Limb (tissue), 2 donors: ENCODE data around the gene GALNT17.
A peak's percentile ranks its signal among the peaks of the same experiment; 100 is the strongest.

Experiments
- DNase-seq, 2 donors: peaks; one replicate each; pipeline ENCODE4 v3.0.0-alpha.2; 2016; ENCODE audit errors: extremely low spot score in 2 of 2

GALNT17 gene

DNA sequence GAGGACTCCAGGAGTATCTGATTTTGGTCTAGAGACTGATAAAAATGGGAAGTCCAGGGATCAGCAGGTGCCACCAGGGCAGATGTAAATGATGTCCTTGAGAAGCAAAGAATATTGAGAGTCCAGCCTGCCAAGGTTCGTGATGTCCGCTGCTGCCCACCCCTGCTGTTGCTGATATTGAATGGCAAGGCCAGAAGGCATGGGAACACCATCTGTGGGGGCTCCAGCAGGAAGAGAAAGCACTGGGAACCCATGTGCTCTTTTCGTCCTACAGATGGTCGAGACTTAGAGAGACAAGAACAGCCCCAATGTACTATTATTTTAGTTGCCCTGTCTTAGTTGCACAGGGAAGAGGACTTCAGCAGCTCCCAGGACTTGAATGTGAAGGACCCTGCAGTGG lies 363.9 kb downstream of the GALNT17 start:
- DNase-seq: no peak

DNA sequence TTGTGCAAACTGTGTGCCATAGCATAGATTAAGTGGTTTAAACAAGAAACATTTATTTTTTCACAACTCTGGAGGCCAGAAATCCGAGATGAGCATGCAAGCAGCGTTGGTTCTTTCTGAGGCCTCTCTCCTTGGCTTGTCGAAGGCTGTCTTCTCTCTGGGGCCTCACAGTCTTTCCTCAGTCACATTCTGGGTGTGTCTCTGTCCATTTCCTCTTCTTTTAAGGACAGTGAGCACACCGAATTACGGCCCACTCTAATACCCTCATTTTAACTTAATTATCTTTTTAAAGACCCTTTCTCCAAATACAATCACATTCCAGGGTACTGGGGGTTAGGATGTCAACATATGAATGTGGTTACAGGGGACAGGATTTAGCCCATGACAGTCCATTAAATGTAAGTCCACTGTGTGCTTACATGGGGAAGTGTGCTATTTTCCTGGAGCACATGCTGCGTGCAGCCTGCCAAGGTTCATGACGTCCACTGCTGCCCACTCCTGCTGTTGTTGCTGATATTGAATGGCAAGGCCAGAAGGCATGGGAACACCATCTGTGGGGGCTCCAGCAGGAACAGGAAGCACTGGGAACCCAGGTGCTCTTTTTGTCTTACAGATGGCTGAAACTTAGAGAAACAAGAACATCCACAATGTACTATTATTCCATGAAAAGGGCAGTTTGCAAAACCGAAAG lies 365.5 kb downstream of the GALNT17 start:
- peak in 1 of 2 donors; percentile 43 for DNase-seq

DNA sequence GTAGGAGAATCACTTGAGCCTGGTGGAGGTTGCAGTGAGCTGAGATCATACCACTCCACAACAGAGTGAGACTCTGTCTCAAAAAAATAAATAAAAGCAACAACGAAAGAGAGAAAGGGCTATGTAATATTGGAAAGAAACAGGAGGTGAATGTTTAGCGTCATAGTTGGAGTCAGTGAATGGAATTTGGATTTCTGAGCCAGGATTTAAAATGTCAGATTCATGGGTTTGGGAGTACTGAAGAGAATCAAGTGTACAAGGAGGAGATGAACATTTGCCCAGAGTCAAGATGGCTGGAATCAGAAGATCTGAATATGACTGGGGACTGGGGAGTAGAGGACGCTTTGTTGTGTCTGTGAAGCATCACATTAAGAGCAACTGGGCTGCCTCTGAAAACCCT lies 366.4 kb downstream of the GALNT17 start:
- no peak for DNase-seq

DNA sequence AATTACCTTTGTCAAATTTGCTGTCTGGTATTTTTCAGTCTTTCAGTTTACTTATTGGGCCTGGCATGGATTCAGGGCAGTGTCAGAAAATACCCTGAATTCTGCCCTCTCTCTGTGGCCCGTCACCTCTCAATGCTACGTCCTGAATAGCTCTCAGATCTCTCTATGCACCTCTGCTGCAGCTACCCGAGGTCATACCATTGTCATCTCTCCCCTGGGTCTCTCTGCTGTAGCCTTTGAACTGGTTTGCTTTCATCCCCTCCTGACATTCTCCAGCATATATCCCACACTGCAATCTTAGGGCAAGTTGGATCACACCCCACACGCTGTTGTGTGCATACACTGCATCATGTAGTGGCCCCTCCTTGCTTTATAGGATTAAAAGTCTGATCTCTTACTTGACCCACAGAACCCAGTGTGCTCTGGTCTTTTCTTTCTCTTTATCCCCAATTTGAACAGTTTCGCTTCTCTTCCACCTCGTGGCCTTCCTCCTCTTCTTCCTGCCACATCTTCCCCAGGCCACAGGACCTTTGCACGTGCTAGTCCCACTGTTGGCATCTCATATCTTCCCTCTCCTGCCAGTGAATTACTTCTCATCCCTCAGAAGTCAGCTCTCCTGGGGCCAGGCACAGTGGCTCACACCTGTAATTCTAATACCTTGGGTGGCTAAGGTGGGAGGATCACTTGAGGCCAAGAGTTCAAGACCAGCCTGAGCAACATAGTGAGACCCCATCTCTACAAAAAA lies 372.9 kb downstream of the GALNT17 start:
- no peak for DNase-seq

DNA sequence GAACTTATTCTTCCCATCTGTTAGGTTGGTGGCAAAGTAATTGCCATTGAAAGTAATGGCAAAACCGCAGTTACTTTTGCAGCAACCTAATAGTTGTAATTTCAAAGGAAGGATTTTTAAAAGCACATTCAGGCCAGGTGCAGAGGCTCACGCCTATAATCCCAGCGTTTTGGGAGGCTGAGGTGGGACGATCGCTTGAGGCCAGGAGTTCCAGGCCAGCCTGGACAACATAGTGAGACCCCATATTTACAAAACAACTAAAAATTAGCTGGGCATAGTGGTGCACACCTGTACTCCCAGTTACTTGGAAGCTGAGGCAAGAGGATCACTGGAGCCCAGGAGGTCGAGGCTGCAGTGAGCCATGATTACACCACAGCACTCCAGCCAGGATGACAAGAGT lies 374.9 kb downstream of the GALNT17 start:
- DNase-seq: no peak

DNA sequence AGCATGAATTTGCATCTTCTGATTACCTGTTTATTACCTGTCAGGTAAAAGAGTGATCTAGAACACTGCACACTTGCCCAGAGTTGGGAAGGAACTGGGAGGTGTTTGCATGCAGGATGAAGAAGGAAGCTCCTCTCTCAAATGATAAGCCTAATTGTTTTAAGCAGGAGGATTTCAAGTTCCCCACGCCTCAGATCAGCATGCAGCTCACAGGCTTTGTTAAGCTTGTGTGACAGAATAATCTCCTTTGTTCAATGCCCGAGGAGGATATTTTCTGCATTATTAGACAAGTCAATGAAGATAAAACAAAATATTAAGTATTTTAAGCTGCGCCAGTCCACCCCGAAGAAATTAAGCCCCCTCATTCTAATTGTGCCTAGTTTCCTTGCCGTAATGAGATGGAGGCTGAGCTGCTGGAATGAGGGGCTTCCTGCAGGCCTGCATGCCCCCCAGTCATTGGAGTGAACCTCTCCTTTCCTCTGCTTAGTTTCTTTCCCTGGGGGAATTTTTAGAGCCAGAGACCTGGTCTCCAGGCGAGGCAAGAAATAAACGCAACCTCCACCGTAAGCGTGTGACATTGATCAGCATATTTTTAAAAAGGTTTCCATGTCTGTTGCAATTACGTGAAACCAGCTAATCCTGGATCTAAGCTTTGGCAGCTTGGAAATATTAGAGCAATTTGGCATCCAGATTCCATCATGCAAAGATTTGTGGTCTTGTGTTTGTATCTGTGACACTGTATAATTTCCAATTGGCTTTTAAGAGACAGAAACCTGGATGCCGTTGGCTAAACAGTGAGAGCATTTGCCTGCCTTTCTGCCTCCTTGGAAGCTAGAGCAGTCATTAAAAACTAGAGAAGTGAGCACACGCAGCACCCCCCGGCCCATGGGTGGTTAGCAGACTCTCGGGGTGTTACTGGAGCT lies 376.0 kb downstream of the GALNT17 start:
- DNase-seq: no peak

DNA sequence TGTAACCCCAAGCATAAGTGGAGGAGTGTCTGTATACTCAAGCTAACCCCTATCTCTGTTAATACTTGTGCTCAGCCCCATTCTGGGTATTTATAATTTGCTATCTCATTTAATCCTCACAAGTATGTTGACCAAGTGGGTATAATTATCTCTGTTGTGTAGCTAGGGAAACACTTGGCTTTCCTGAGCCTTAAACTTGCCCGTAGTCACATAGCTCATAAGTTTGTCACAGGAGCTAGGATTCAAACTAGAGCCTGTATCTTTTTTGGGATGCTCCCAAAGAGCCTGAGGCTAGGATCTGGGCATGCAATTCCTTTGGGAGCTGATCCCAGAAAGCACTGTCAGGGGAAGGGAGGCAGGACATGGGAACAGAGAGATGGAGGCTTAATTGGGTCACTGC lies 377.4 kb downstream of the GALNT17 start:
- no peak for DNase-seq

DNA sequence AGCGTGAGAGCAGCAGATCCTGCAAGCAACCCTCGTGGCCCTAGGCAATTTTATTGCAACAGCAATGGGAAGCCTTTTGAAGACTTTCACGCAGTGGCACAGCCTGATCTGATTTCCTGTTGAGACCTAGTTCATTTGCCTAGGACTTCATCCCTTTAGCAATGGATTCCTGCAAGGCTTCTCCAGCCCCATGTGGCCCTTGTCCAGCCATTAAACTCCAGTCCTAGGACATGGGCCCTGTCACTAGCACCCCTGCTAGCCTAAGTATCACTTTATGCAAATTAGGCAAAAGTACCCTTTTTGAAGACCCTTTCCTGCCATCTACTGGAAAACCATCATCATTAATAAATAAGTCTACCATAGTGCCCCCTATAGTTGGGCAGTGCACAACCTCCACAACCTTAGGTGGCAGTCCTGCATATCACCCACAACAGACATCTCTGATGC lies 379.4 kb downstream of the GALNT17 start:
- no peak for DNase-seq

DNA sequence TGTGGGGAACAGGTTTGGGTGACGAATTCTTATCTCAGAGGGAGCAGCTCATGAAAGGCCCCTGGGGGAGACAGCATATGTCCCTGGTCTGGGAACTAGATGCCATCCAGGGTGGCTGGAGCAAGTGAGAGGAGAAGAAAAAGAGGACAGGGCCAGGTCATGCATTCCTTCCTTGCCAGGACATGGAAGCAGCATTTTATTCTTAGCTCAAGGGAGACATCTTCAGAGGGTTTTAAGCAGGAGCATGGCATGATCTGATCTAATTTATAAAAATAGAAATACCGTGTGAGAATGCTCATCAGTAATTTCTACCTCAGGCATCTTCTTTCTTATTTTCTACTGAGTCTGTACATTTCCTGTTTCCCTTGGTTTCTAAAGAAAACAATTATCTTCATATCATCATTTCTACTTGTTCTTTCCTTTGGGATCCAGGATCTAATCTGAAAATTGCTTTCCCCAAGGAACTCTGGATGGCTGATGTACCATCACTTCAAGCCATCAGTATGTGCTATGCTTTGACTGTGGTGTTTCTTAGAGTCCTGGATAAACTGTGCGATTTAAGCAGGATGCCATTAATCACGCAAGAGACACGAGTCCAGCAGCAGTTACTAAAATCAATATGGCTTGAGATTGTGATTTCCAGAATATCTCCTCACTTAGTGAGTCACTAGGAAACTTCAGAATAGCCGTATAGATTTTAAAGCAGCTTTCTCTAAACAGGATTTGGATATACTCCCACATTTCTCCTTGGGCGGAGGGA lies 386.2 kb downstream of the GALNT17 start:
- no peak for DNase-seq

DNA sequence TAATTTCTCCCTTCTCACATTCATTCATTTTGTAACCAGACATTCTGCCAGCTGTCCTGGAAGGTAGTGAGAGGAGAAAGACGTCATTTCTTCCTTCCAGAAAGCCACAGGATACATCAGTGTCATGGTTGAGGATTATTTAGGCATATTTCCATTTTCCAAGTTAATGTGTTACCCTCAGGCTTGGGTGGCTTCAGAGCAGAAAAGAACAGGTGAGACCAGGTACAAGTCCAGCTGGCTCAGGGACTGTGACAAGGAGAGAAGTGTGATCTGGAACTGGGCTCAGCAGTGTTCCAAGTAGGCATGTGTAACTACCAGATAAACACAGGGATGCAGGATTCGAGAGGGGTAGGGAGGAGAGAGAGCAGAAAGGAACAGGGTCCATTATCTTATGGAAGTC lies 386.9 kb downstream of the GALNT17 start:
- no peak for DNase-seq

DNA sequence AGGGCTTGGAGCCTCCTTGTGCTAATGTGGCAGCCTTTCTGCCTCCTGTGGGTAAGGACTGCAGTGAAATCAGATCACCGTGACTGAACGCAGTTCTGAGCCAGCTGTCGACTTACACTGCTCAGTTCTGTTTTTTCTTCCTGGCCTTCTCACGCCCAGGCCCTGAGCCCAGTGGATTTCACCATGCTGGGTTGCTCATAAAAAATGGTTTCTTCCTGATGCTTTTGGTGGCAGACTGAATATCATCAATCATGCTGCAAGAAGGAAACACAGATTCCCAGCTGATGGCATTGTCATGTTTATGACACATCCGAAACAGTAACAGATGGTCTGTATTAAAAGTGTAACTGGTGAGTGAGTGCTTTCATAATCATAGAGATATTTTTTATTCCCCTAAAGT lies 389.6 kb downstream of the GALNT17 start:
- DNase-seq: peak; percentile 36 to 47

DNA sequence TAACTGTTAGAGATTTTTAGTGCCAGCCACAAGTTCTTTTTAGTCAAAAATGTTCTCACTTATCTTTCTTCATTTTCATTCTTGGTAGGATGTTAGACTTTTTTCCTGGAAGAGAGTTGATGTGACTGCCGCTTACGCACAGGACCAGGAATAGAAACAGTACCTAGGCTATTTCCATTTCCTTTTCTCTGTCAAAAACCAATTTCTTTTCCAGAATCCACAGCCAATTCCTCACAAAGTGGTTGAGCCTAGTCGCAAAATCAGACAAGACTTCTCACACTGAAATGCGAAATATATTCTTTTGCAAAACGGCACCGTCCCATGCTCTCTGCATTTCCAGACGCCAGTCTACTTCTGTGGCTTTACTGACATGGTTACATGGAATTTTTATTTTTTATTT lies 394.2 kb downstream of the GALNT17 start:
- no peak for DNase-seq

DNA sequence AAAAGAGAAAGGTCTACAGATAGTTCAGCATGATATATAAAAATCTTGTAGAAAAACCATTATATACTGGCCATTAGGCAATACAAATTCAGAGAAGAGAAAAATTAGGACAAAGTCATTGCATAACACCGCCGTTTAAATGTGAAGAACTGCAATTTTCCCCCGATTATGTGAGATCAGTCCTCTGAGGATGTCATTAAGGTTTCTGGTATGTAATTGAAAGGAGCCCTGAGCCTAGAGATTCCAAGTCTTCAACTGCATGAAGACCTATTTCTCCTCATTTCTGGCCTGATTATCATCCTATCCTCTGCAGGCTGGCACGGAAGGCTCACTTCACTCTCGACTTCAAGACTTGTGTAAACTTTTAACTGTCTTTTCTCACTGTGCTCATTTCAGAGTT lies 395.3 kb downstream of the GALNT17 start:
- no peak for DNase-seq

DNA sequence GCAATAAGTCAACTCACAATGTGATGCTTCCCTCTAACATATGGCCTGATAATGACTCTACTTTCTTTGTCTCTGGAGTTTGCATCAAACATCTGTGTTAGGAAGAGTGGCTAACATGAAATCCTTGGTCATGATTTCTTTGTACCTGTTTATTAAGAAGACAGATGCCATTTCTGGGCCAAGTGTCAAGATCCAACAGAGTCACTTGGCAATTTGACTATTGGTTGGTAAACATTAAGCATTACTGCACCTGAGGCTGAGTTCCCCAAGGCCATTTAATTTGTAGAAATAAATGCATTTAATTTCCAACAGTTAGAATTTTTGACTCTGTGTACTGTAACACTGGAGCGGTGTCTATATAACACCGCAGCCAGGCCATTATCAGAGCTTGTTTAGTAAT lies 403.7 kb downstream of the GALNT17 start:
- DNase-seq: no peak

DNA sequence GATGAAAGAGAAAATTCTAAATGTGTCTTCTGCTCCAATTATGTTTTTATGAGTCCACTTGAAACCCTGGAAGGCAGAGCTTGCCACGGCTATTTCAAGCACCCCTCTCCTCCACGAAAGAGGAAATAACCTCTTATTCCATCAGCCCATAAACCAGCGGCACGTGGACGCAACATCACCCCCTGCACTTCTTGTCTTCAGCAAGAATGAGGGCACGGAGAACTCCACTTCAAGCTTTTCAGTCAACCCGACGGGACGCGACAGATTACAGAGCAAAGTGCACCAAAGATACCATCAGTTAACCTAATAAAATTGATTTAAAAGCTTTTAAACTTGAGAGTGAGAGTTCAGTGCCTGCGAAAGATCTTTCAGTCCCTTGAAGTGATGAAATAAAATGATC lies 406.3 kb downstream of the GALNT17 start:
- no peak for DNase-seq

DNA sequence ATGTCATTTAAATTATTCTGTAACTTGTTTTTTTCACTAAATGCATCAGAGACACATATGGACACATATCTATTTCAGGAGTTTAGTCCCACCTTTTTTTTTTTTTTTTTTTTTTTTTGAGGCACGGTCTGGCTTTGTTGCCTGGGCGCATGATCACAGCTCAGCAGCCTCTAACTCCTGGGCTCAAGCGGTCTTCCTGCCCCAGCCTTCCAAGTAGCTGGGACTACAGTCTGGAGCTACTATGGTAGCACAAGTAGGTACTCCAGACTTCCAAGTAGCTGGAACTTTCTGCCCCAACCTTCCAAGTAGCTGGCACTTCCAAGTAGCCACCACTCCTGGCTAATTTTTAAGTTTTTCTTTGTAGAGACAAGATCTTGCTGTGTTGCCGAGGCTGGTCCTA lies 407.7 kb downstream of the GALNT17 start:
- DNase-seq: no peak

DNA sequence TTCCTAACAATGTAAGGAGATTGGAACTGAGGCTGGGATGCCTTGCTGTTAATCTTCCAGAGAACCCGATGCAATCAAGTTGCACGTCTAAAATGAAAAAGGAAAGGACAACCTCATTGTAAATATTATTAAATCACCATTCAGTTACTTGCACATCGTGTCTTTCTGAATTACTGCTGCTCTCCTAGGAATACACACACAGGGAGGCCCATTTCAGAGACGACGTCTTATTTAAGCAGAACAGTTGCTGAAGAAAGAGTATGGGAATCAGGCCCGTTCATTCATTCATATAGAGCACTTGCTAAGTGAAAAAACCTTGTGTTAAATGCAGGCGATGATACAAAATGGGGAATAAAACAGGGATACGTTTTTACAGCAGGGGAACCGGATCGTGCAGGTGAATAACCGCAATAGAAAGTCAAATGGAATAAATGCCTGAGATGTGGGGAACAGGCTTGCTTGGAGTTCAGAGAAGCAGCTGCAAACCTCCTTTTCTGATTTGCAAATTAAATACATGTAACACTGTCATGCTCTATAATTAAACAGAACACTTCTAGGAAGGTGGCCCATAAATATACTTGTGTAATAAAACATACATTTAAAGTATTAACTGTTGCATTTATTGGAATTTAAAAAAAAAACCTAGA lies 409.9 kb downstream of the GALNT17 start:
- no peak for DNase-seq

DNA sequence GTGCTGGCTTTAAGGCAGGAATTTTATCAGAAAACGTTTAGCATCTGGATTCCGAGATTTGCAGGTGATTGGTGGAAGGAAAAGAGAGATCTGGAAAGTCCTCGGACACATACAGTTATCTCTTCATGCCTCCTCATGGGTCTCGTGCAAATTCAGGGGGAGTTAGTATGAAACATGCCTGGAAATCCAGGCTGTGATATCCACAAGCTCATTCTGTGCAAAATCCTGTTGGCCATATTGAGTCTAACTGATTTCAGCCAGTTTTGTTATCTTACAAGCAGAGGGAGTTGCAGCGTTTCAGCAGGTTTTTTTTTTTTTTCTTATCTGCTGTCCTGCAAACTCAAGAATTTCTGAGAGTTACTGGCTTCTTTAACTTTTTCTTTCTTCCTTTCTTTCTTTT lies 411.5 kb downstream of the GALNT17 start:
- DNase-seq: no peak

DNA sequence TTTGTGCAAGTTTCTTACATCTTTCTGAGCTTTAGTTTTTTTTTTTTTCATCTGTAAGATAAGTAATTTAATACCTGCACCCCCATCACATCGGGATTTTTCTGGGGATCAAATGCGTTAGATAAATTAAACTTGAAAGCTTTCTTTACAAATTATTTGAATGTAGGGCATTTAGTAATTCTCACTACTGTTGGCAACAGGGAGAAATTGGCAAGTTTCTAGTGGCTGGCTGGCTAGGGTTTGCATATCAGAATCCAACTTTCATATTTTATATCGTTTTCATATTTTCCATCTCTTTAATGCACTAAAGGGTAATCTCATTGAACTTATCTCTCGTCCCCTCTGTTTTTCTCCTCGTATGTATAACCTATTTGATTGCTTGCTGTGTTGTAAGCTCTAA lies 412.9 kb downstream of the GALNT17 start:
- no peak for DNase-seq

DNA sequence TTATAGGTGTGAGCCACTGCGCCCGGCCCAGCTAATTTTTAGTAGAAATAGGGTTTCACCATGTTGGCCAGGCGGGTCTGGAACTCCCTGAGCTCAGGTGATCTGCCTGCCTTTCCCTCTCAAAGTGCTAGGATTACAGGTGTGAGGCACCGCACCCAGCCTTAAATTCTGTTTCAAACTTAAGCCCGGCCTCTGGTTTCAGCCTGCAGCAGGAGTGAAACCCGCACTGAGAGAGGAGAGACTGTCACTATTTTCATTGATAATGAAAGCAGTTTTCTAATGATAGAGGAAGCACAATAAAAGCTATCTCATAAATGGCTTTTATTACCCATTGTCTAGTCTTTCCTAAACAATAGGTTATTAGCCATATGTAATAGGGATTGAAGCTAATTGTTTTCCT lies 415.5 kb downstream of the GALNT17 start:
- DNase-seq: no peak

DNA sequence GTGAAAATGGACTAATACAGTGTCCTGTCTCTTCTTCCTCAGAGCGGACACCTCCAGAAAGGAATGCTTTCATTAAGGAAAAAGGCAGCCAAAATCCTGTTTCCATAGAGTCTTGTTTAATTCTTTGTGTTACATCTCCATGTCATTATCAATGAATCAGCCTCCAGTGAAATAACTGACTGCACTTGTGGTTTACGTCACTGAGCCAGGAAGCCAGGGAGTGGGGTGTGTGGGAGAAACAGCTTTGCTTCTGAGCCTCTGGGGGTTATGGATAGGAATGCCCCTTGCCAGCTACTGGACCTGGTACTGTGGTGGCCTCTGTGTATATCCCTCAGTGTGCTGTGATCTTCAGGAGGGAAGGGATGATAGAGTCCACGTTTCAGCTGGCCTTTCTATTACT lies 416.8 kb downstream of the GALNT17 start:
- no peak for DNase-seq
